Measurements from ENCODE around the gene MAN2B2. TPM values are rescaled to one million over a fixed set of nuclear protein-coding genes. Genes with fewer than 3 reads are reported as not detected.

The MAN2B2 gene
- total and polyA plus RNA-seq, 9 donors = 19.1 to 49.2 (median 40.0) TPM

DNA sequence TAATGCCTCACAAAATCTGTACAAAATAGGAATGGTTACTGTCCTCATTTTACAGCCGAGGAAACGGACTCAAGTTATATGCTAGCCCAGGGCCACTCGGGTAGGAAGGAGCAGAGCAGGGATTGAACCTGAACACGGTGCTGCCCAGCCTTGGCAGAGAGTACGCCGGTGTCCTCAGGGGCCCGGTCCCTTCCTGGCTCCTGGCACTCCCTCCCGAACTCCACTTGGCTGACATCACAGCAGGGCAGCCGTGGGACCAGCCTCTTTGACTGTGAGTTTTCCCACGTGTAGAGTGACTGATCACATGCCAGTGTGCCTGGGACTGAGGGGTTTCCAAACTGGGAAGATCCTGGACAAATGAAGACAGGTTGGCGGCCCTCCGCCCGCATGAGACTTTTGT is 23.7 kb downstream of the MAN2B2 start:
- Histone ChIP-seq H3K9me3 (peaks cover 0 to 4% of the 10 kb centered on the region in 2 donors), H3K4me3 (no peak overlapping the region), H3K36me3 (no peaks in the 10 kb centered on the region), H3K4me1 (ENCODE audit: insufficient read depth) (no peaks in the 10 kb centered on the region), H3K27me3 (no peaks in the 10 kb centered on the region), H3K27ac (no peak overlapping the region)
- WGBS, 3 donors = 80 to 88% (median 85%) methylated on average over 13 of the region's 13 CpGs
- intact Hi-C loops (cut with DNase I) = no loop called here
- no peak for TF ChIP-seq CTCF (IDR thresholded peaks at IDR 0.05)
- TF ChIP-seq POLR2A (IDR thresholded peaks at IDR 0.05) = no peak
- TF ChIP-seq EP300 (IDR thresholded peaks at IDR 0.05) = no peak
- no peak for DNase-seq

- Histone ChIP-seq H3K27me3 (no peaks in the 10 kb centered on the region), H3K9me3 (peaks cover 0 to 8% of the 10 kb centered on the region in 2 donors), H3K27ac (no peak overlapping the region), H3K36me3 (no peaks in the 10 kb centered on the region), H3K4me3 (no peak overlapping the region), H3K4me1 (ENCODE audit: insufficient read depth) (no peaks in the 10 kb centered on the region)
- 82 to 93% (median 85%) methylated on average over 10 of the region's 10 CpGs for WGBS, 3 donors
- intact Hi-C loops (cut with DNase I) = no loop called here
- DNase-seq = no peak
- TF ChIP-seq CTCF (IDR thresholded peaks at IDR 0.05) (no peak), EP300 (IDR thresholded peaks at IDR 0.05) (no peak), POLR2A (IDR thresholded peaks at IDR 0.05) (no peak)
Observed at GRCh38 chr4:6601661-6602250, 26.8 kb downstream of the MAN2B2 start.

DNA sequence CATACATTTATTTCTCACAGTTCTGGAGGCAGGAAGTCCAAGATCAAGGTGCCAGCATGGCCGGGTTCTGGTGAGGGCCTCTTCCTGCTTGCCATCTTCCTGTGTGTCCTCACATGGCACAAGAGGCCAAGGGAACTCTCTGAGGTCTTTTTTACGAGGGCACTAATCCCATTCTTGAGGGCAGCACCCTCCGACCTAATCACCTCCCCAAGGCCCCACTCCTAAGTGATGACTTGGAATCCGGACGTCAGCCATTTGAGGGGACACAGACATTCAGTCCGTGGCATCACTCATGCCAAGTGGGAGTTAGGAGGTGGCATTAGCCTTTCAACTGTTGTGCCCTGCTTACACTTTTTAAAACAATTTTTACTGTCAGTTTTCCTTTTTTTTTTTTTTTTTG is 27.3 kb downstream of the MAN2B2 start:
- no peak for TF ChIP-seq EP300 (IDR thresholded peaks at IDR 0.05)
- no peak for TF ChIP-seq CTCF (IDR thresholded peaks at IDR 0.05)
- TF ChIP-seq POLR2A (IDR thresholded peaks at IDR 0.05) = no peak
- Histone ChIP-seq H3K27me3 (no peaks in the 10 kb centered on the region), H3K4me3 (no peak overlapping the region), H3K9me3 (peaks cover 0 to 8% of the 10 kb centered on the region in 2 donors), H3K4me1 (ENCODE audit: insufficient read depth) (no peaks in the 10 kb centered on the region), H3K27ac (no peak overlapping the region), H3K36me3 (no peaks in the 10 kb centered on the region)
- WGBS, 3 donors = 93 to 98% (median 96%) methylated on average over 6 of the region's 6 CpGs
- intact Hi-C loops (cut with DNase I) = no loop called here
- no peak for DNase-seq

DNA sequence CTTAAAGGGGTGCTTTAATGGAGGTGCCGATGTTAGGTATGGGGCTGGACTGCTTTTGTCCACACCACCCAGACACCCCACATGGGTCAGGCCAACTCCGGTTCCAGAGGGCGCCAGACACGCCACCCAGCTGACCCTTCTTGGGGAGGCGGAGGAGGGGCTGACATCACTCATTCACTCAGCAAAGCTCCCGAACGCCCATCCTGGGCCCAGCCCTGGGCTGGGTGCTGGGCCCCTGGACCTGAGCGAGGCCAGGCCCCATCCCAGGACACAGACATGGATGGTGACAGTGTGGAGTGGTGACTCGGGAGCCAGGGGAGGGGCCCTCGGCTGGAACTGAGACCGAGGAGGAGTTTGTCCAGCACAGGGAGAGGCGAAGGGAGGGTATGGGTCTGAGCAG is 28.1 kb downstream of the MAN2B2 start:
- Histone ChIP-seq H3K27me3 (no peaks in the 10 kb centered on the region), H3K36me3 (no peaks in the 10 kb centered on the region), H3K4me1 (ENCODE audit: insufficient read depth) (no peaks in the 10 kb centered on the region), H3K4me3 (no peak overlapping the region), H3K27ac (no peak overlapping the region), H3K9me3 (peaks cover 0 to 8% of the 10 kb centered on the region in 2 donors)
- intact Hi-C loops (cut with DNase I) = no loop called here
- no peak for TF ChIP-seq POLR2A (IDR thresholded peaks at IDR 0.05)
- no peak for TF ChIP-seq EP300 (IDR thresholded peaks at IDR 0.05)
- no peak for TF ChIP-seq CTCF (IDR thresholded peaks at IDR 0.05)
- WGBS, 3 donors = 83 to 93% (median 87%) methylated on average over 12 of the region's 12 CpGs
- DNase-seq = no peak
